Measurements from ENCODE around the gene TINCR. TPM values are rescaled to one million over a fixed set of nuclear protein-coding genes. Genes with fewer than 3 reads are reported as not detected.

The TINCR gene
- total RNA-seq, 1 donor from 2014 or later, result 2.5 TPM

GRCh38 chr19:5587661-5588060 lies 19.9 kb upstream of the TINCR start:
- no peak for DNase-seq (ENCODE audit: low spot score in 2 of 2, unreplicated experiment in 2 of 2)
- H3K4me3 Mint-ChIP-seq, result no peak overlapping the region
- H3K27ac Mint-ChIP-seq, result no peak overlapping the region
- H3K9me3 Mint-ChIP-seq, result no peaks in the 10 kb centered on the region
- no peaks in the 10 kb centered on the region for H3K27me3 Mint-ChIP-seq (ENCODE audit: low read depth)
- H3K4me1 Mint-ChIP-seq, result peaks cover 9% of the 10 kb centered on the region
- peaks cover 27% of the 10 kb centered on the region for H3K36me3 Mint-ChIP-seq
- no peak for TF ChIP-seq CTCF (IDR thresholded peaks at IDR 0.05; ENCODE audit: unreplicated experiment)

DNA sequence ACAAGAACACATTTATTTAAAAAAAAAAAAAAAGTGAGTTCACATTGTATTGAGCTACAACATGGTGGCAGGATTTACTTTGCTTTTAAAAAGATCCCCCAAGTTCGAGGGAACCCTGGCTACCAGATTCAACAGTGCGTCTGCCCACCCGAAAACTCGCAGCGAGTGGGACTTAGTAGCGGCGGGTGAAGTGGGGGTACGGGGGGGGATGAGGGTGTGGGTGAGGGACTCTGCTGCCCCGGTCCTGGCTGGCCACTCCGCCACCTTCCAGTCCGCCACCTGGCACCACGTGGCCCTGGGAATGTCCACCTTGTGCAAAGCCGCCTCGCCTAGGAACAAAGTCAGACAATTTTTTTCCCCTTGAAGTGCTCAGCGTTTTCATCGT lies 19.3 kb upstream of the TINCR start:
- H3K36me3 Mint-ChIP-seq, result peaks cover 23% of the 10 kb centered on the region
- no peaks in the 10 kb centered on the region for H3K9me3 Mint-ChIP-seq
- TF ChIP-seq CTCF (IDR thresholded peaks at IDR 0.05; ENCODE audit: unreplicated experiment), result no peak
- DNase-seq (ENCODE audit: low spot score in 2 of 2, unreplicated experiment in 2 of 2), result no peak
- H3K4me1 Mint-ChIP-seq, result peaks cover 9% of the 10 kb centered on the region
- no peak overlapping the region for H3K4me3 Mint-ChIP-seq
- no peak overlapping the region for H3K27ac Mint-ChIP-seq
- H3K27me3 Mint-ChIP-seq (ENCODE audit: low read depth), result no peaks in the 10 kb centered on the region

DNA sequence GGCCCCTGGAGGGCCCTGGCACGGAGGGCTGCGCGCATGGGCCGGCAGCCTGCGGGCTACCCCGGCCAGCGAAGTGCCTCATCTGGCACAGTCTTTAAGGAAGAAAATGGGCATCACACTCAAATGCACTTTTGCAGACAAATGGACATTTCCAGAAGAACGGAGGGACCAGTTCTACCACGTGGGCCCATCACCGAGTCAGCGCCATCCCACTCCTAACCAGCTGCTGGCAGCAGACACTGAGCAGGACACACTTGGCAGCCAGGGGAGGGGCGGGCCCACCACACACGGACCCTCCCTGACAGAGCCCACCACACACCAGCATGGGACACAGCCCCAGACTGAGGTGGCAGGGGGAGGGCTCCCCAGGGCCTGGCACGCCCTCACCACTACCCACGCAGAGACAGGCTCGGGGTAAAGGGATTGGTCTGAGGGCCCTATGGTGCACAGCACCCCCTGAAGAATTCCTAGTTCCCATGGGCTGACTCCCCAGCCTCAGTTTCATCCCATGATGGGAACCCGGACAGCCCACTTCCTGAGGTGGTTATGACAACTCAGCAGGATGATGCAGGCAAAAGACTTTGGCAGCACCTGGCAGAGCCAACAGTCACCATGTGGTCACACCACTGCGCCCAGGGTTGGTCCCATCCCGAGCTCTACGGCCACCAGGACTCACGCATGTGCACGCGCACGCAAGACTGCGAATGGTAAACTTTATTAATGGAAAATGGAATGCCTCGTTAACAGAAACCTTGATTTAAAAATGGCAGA lies 18.7 kb upstream of the TINCR start:
- peaks cover 9% of the 10 kb centered on the region for H3K4me1 Mint-ChIP-seq
- no peak overlapping the region for H3K4me3 Mint-ChIP-seq
- no peaks in the 10 kb centered on the region for H3K27me3 Mint-ChIP-seq (ENCODE audit: low read depth)
- peak overlapping the region; percentile 47 for H3K27ac Mint-ChIP-seq
- peaks cover 19% of the 10 kb centered on the region for H3K36me3 Mint-ChIP-seq
- no peaks in the 10 kb centered on the region for H3K9me3 Mint-ChIP-seq
- no peak for TF ChIP-seq CTCF (IDR thresholded peaks at IDR 0.05; ENCODE audit: unreplicated experiment)
- no peak for DNase-seq (ENCODE audit: low spot score in 2 of 2, unreplicated experiment in 2 of 2)

DNA sequence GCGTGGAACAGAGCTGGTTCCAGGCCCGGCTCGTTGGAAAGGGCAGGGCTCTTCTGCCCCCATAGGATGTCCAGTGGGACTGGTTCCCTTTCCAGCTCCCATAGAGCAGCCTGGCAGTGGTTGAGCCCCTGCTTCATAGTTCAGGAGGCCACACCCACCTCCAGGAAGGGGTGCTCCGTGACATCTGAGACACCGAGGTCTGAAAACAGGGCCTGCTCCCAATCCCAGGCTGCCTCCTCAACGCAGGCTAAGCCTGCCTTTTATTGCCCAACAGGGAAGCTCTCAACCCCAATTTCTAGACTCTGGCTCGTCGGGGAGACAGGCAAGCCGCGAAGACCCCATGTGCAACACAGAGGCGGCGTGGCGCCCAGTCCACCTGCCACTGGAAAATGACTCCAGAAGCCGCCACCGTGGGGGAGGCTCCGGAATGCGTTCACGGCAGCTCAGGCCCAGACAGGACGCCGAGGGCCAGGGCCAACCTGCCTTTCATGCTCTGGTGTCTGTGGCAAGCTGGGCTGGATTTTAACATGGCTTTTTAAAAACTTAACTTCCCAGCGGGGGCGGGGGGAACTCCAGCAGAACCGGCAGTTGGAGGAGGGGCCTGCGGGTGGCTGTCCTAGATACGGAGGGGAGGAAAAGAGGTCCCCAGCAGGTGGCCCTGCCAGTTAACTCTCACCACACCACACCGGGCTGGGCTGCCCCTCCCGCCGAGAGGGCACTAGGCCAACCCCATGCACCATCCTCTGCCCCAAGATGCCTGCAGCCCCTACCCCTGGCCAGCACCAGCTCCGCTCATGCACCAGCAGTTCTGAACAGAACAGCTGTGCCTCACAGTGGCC lies 17.9 kb upstream of the TINCR start:
- H3K4me1 Mint-ChIP-seq, result peaks cover 9% of the 10 kb centered on the region
- DNase-seq (ENCODE audit: low spot score in 2 of 2, unreplicated experiment in 2 of 2), result peak in 1 of 2 experiments; percentile 68
- TF ChIP-seq CTCF (IDR thresholded peaks at IDR 0.05; ENCODE audit: unreplicated experiment), result no peak
- no peak overlapping the region for H3K4me3 Mint-ChIP-seq
- H3K27ac Mint-ChIP-seq, result peak overlapping the region; percentile 92
- H3K27me3 Mint-ChIP-seq (ENCODE audit: low read depth), result no peaks in the 10 kb centered on the region
- peaks cover 16% of the 10 kb centered on the region for H3K36me3 Mint-ChIP-seq
- no peaks in the 10 kb centered on the region for H3K9me3 Mint-ChIP-seq

GRCh38 chr19:5580161-5580571 lies 12.4 kb upstream of the TINCR start:
- Mint-ChIP-seq H3K27me3 (ENCODE audit: low read depth) (no peaks in the 10 kb centered on the region), H3K4me3 (no peak overlapping the region), H3K36me3 (no peaks in the 10 kb centered on the region), H3K9me3 (no peaks in the 10 kb centered on the region), H3K27ac (no peak overlapping the region), H3K4me1 (peaks cover 4% of the 10 kb centered on the region)
- DNase-seq (ENCODE audit: low spot score in 2 of 2, unreplicated experiment in 2 of 2), result no peak
- no peak for TF ChIP-seq CTCF (IDR thresholded peaks at IDR 0.05; ENCODE audit: unreplicated experiment)

All from mesothelial cell of epicardium (in vitro differentiated cells).